Fibroblast of lung (primary cell): ENCODE data around the gene SHISA9. TPM values are rescaled to one million over a fixed set of nuclear protein-coding genes. Genes with fewer than 3 reads are reported as not detected.

ENCODE experiments used
- DNase-seq, 2 donors: peaks; one replicate each; pipeline versions ENCODE4 v3.0.0 to v3.0.0-alpha.2; 2010; ENCODE audit warnings: low read depth in 2 of 2
- H2AFZ ChIP-seq: 2 replicates; pipeline ENCODE4 v1.5.1; 2012; ENCODE audit warnings: low read length, control low read depth, inconsistent platforms
- H3K27ac ChIP-seq: 2 replicates; pipeline ENCODE4 v1.5.1; 2011; ENCODE audit warnings: low read length, control low read depth; ENCODE audit not compliant: insufficient read depth
- H3K27me3 ChIP-seq: 2 replicates; pipeline ENCODE4 v1.5.1; 2011; ENCODE audit warnings: mild to moderate bottlenecking, low read length; ENCODE audit not compliant: control insufficient read depth, insufficient read depth
- H3K36me3 ChIP-seq: 2 replicates; pipeline ENCODE4 v1.5.1; 2011; ENCODE audit warnings: low read length; ENCODE audit not compliant: control insufficient read depth, insufficient read depth
- H3K4me1 ChIP-seq: 2 replicates; pipeline ENCODE4 v1.5.1; 2011; ENCODE audit warnings: low read length; ENCODE audit not compliant: control insufficient read depth, insufficient read depth; ENCODE audit errors: extremely low read depth
- H3K4me2 ChIP-seq: 2 replicates; pipeline ENCODE4 v1.5.1; 2011; ENCODE audit warnings: low read length, control low read depth; ENCODE audit not compliant: insufficient read depth; ENCODE audit errors: extremely low read depth
- H3K4me3 ChIP-seq, 4 experiments: fragments of 200-600 bp in 1 of 4; sonication (generic) in 1 of 4; replicated peaks in 1 of 4; 2 replicates each; pipeline ENCODE4 v1.5.1; 2011 to 2016; ENCODE audit warnings: low read length in 4 of 4, low read depth in 3 of 4, mild to moderate bottlenecking in 3 of 4, control low read depth in 2 of 4, inconsistent platforms in 1 of 4, mixed read lengths in 1 of 4; ENCODE audit not compliant: insufficient read depth in 1 of 4; ENCODE audit errors: control extremely low read depth in 1 of 4
- H3K79me2 ChIP-seq: 2 replicates; pipeline ENCODE4 v1.5.1; 2012; ENCODE audit warnings: mild to moderate bottlenecking, low read length, inconsistent platforms; ENCODE audit not compliant: control insufficient read depth, insufficient read depth
- H3K9ac ChIP-seq: 2 replicates; pipeline ENCODE4 v1.5.1; 2011; ENCODE audit warnings: mild to moderate bottlenecking, low read length, control low read depth; ENCODE audit not compliant: insufficient read depth
- H3K9me3 ChIP-seq: 2 replicates; pipeline ENCODE4 v1.5.1; 2012; ENCODE audit warnings: low read depth, low read length; ENCODE audit not compliant: control insufficient read depth, insufficient read depth
- H4K20me1 ChIP-seq: 2 replicates; pipeline ENCODE4 v1.5.1; 2011; ENCODE audit warnings: low read length; ENCODE audit not compliant: control insufficient read depth, insufficient read depth; ENCODE audit errors: extremely low read depth
- EZH2 ChIP-seq: IDR thresholded peaks from 2 replicates; pipeline ENCODE4 v1.5.1; 2012; ENCODE audit warnings: low read length, control low read depth, mild to moderate bottlenecking; ENCODE audit errors: missing control alignments
- polyA plus RNA-seq, 2 donors: library from polyadenylated mRNA; depleted of rRNA in 1 of 2; stranded (reverse) in 1 of 2; unstranded in 1 of 2; fragments of >200 nt; gene quantifications; 2 replicates each; pipeline ENCODE4 v1.2.1, GENCODE V29; 2011 to 2012; ENCODE audit warnings: missing spikeins in 1 of 2
- total RNA-seq: library from RNA; depleted of rRNA; stranded (reverse); fragments of >200 nt; gene quantifications from 2 replicates; pipeline ENCODE4 v1.2.1, GENCODE V29; 2014
- TF ChIP-seq, protein P1 (sequence below), 2 donors: IDR thresholded peaks in 1 of 2; conservative IDR thresholded peaks in 1 of 2; 1 replicate in 1 of 2; 2 replicates in 1 of 2; pipeline ENCODE4 v1.5.1; 2011 to 2012; ENCODE audit warnings: low read length in 2 of 2, control low read depth in 1 of 2, inconsistent platforms in 1 of 2, low read depth in 1 of 2, mild to moderate bottlenecking in 1 of 2

The SHISA9 gene
- total and polyA plus RNA-seq, 2 donors (not counting 1 experiment from before 2014, with no cell fraction given), result not detected

DNA sequence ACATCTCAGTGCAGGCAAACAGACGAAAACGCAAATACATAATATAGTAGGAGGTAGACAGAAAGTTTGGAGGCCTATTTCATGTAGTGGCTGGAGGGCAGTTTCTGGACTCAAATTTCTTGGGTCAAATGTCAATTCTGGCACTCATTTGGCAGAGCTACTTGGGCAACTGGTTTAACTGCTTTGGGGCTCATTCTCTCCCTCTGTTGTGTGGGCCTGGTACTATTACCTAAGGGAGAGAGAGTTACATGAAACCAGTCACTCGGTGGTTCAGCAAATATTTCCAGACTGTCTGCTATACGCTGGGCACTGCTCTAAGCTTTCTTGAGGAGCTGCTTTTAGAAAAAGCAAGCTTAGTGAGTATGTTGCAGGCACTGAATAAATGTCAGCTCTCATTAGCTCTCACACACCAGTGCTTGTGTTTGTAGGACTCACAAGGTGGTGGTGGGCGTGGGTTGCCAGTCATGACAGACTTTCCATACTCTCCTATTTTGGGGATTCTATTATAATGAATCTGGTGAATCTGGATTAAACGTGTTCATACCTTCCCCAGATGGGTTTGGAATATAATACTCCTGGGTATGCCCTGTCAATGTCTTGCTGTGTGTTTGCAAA, 1.8 kb upstream of the SHISA9 start:
- Histone ChIP-seq H3K27me3 (peaks cover 13% of the 10 kb centered on the region), H3K9ac (no peak overlapping the region), H3K27ac (no peak overlapping the region), H4K20me1 (no peaks in the 10 kb centered on the region), H3K36me3 (no peaks in the 10 kb centered on the region), H3K4me3 (no peak overlapping the region), H2AFZ (no peak overlapping the region), H3K4me2 (no peak overlapping the region), H3K4me1 (no peaks in the 10 kb centered on the region), H3K79me2 (no peaks in the 10 kb centered on the region), H3K9me3 (no peaks in the 10 kb centered on the region)
- TF ChIP-seq, protein P1, sequence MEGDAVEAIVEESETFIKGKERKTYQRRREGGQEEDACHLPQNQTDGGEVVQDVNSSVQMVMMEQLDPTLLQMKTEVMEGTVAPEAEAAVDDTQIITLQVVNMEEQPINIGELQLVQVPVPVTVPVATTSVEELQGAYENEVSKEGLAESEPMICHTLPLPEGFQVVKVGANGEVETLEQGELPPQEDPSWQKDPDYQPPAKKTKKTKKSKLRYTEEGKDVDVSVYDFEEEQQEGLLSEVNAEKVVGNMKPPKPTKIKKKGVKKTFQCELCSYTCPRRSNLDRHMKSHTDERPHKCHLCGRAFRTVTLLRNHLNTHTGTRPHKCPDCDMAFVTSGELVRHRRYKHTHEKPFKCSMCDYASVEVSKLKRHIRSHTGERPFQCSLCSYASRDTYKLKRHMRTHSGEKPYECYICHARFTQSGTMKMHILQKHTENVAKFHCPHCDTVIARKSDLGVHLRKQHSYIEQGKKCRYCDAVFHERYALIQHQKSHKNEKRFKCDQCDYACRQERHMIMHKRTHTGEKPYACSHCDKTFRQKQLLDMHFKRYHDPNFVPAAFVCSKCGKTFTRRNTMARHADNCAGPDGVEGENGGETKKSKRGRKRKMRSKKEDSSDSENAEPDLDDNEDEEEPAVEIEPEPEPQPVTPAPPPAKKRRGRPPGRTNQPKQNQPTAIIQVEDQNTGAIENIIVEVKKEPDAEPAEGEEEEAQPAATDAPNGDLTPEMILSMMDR (conservative IDR thresholded peaks at IDR 0.05 in 1 of 2, IDR thresholded peaks at IDR 0.05 in 1 of 2; ENCODE audit: low read depth in 1 of 2, low read length in 2 of 2), result no peak
- TF ChIP-seq EZH2, result no peak
- DNase-seq, result no peak

DNA sequence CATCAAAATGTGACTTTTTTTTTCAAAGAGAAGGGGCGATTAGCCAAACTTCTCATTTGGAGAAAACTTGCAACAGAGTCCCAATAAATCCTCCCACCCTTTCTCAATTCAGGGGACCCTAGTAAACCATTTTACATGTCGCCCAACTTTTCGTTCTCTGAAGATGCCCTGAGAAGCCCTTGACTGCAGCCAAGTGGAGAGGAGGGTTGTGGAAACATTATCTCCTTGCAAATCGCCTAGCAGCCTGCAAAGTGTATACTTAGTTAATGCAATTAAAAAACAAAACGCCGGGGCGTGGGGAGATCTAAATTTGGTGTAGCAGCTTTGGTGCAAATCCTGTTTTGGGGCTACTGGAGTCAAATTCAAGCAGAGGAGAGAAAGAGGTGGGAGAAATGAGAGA, 1.2 kb upstream of the SHISA9 start:
- TF ChIP-seq EZH2, result no peak
- TF ChIP-seq, protein P1 (conservative IDR thresholded peaks at IDR 0.05 in 1 of 2, IDR thresholded peaks at IDR 0.05 in 1 of 2; ENCODE audit: low read depth in 1 of 2, low read length in 2 of 2), result no peak
- no peak for DNase-seq
- H3K4me2 ChIP-seq, result no peak overlapping the region
- H3K9ac ChIP-seq, result no peak overlapping the region
- H2AFZ ChIP-seq, result no peak overlapping the region
- no peaks in the 10 kb centered on the region for H3K9me3 ChIP-seq
- H3K4me1 ChIP-seq, result no peaks in the 10 kb centered on the region
- H3K4me3 ChIP-seq, result no peak overlapping the region
- no peak overlapping the region for H3K27ac ChIP-seq
- peaks cover 13% of the 10 kb centered on the region for H3K27me3 ChIP-seq
- H3K79me2 ChIP-seq, result no peaks in the 10 kb centered on the region
- no peaks in the 10 kb centered on the region for H3K36me3 ChIP-seq
- H4K20me1 ChIP-seq, result no peaks in the 10 kb centered on the region

DNA sequence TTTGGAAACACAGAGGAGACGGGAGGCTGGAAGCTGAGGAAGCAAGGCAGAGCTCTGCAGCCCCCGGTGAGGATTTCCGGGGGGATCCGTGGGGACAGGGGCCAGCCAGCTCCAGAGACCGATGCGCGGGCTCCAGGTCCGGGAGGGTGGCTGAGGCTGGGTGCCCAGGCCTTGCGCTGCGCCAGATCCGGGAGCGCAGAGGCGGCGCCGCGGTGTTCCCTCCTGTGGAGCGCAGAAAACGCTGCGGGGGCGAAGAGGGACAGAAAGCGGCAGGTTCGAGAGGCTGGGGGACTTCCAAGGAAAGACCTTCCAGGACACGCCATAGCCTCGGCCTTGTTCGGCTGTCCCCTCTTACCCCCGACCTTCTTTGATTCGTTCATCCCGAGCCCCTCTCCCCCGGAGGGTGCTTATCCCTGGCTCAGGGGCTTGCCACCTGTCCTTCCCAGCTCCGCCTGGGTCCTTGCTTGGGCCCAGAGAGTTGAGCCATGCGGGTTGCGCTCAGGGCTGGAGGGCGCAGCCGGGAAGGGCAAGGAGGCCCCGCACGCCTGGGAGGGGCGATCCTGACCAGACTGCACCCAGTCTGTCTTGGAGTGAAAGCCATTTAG, 697 bp upstream of the SHISA9 start:
- H4K20me1 ChIP-seq, result no peaks in the 10 kb centered on the region
- no peaks in the 10 kb centered on the region for H3K36me3 ChIP-seq
- no peaks in the 10 kb centered on the region for H3K4me1 ChIP-seq
- H3K79me2 ChIP-seq, result no peaks in the 10 kb centered on the region
- no peak for DNase-seq
- no peak overlapping the region for H2AFZ ChIP-seq
- peaks cover 13% of the 10 kb centered on the region for H3K27me3 ChIP-seq
- no peak overlapping the region for H3K27ac ChIP-seq
- no peaks in the 10 kb centered on the region for H3K9me3 ChIP-seq
- TF ChIP-seq, protein P1 (conservative IDR thresholded peaks at IDR 0.05 in 1 of 2, IDR thresholded peaks at IDR 0.05 in 1 of 2; ENCODE audit: low read depth in 1 of 2, low read length in 2 of 2), result no peak
- no peak for TF ChIP-seq EZH2
- H3K9ac ChIP-seq, result no peak overlapping the region
- H3K4me3 ChIP-seq, result no peak overlapping the region
- H3K4me2 ChIP-seq, result no peak overlapping the region
